ENCODE data around the gene XCL1.

The XCL1 gene

DNA sequence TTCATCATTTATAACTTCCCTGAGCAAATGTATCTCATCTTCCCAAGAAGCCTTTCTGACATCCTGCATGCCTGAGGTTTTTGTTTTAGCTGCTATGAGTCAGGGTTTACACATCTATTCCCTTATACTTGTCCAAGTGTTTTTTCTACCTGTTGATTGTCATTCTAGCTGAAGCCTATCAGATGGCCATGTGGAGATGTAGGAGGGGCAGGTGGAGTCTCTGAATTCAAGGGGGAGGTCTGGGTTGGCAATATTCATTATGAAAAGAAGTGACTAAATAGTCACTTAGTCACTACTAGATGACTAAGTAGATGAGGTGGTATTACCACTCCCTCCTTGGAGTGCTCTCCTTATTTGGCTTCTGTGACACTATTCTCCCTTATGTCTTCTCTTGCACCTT is 52.4 kb downstream of the XCL1 start:
- DNase-seq, result no peak
- intact Hi-C loops (cut with DNase I), result no loop called here

DNA sequence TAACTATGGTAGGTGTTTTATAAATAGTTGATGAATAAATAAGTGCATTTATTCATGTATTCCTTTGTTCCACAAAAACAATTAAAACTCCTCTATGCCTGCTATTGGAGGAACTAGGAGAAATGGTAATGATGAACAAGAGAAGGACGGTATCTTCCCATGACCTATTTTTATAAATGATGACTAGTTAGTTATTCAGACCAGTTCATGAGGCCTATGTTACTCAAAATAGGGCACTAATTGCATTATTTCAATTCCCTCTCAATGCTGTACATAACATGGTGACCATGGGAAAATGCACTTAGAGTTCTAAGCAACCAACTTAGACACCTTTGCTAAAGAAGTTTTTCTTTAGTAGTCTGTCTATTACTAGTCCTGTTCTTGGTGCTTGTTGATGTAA is 53.1 kb downstream of the XCL1 start:
- intact Hi-C loops (cut with DNase I), result no loop called here
- no peak for DNase-seq

Measured in posterior cingulate gyrus (tissue), 11 donors.